Activated CD4-positive, alpha-beta T cell treated with anti-CD3 and anti-CD28 coated beads, Interleukin-2, amount 50 U/mL, for 24 hours (primary cell): Measurements from ENCODE around the gene SLTM.
"Not testable (repeated sequence)": the region's sequence is repeated elsewhere in the genome, so short reads cannot be mapped to it uniquely, and the experiment has no call there.

Experiments used
- DNase-seq, 2 donors: peaks; one replicate each; pipeline ENCODE4 v3.0.0-alpha.2; 2020; ENCODE audit warnings: low read depth in 1 of 2, low spot score in 1 of 2

SLTM gene

DNA sequence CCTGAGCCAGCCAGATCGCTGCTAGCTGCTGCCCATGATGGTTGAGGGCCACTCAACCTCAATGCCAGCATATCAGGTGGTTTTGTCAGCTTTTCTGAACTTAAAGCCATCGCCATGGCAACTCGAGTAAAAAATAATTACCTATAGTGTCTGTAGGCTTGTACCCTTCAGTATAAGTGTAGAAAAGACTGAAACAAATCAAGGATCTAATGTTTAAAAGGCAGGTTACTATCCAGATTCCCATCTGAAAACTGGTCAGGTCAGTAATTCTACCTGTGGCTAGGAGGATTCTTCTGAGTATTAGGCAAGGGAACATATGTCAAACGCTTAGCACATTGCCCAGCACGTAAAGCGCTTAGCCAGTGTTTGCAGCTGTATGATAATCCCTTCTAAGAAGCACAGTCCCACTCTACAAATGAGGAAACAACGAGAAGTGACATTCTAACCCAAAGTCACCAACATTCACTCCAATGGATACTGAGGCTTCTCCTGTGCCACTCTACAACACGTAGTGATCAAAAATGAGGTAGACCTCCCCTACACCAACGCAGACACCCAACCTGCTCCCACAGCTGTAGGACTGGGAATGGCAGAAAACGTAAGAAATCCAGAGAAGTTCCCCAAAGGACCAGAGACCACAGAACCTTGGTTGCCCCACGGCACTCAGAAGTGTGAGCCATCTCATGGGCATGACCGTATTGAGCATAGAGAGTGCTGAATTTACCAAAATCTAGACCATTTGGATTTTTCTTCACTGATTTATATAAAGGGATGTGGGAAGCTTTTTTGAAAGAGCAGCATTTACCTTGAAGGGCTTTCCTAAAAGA lies 55.3 kb downstream of the SLTM start:
- DNase-seq: no peak

- no peak for DNase-seq
Observed at GRCh38 chr15:58876306-58877106, 57.0 kb downstream of the SLTM start.

DNA sequence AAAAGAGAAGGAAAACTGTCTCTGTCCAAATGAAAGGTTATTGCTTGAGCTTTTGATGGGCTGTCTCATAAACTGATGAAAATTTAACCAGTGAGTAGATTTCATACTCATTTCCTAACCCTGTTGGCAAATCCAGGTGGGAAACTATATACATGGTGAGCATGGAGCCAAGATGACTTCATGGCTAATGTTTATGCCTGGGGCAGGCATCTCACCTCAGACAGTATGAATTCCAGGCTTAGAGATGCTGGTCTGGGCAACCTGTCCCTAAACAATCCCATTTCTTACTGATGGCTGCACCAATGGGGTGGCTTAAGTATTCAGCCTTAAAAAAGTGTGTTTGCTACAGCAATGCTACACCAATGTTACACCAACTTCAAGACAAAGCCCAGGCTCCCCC lies 58.1 kb downstream of the SLTM start:
- DNase-seq: no peak

- DNase-seq: no peak
Observed at GRCh38 chr15:58873267-58873666, 60.2 kb downstream of the SLTM start.

- no peak for DNase-seq
Observed at GRCh38 chr15:58870451-58870850, 63.0 kb downstream of the SLTM start.

DNA sequence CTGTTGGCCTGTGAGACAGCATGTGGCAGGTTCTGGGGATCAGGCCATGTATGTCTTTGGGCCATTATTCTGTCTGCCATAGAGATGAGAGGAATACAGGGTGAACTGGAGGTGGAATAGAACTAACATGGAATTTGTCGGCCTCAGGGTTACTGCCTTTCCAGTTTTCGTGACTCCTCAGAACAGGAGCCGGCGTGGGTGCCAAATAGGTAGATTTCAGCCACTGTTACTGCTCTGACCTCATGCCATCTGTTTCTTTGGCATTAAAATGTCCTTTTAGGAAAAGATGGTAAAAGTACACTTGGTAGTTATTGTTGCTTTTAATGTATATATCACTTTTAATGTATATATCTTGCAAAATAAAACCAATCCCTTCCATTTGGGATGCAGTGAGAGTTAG lies 65.6 kb downstream of the SLTM start:
- DNase-seq: no peak

DNA sequence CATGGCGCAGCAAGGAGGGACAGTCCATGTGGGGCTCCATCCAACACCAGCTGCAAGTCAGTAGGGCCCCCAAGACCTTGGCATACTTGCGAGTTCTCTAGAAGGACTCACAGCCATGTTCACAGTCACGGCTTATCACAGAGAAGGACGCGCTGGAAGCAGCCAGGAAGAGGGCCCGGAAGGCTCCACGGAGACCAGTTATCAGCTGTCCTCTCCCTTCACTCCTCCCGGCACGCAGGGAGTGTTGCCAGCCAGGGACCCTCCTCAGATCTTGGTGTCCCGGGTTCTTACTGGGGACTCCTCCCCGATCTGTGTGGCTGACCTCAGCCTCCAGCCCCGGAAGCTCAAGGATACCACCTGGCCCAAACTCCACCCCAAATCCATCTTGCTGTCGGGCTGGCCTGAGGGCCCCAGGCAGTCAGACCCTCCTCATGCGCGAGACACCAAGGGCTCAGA lies 68.0 kb downstream of the SLTM start:
- DNase-seq: no peak

DNA sequence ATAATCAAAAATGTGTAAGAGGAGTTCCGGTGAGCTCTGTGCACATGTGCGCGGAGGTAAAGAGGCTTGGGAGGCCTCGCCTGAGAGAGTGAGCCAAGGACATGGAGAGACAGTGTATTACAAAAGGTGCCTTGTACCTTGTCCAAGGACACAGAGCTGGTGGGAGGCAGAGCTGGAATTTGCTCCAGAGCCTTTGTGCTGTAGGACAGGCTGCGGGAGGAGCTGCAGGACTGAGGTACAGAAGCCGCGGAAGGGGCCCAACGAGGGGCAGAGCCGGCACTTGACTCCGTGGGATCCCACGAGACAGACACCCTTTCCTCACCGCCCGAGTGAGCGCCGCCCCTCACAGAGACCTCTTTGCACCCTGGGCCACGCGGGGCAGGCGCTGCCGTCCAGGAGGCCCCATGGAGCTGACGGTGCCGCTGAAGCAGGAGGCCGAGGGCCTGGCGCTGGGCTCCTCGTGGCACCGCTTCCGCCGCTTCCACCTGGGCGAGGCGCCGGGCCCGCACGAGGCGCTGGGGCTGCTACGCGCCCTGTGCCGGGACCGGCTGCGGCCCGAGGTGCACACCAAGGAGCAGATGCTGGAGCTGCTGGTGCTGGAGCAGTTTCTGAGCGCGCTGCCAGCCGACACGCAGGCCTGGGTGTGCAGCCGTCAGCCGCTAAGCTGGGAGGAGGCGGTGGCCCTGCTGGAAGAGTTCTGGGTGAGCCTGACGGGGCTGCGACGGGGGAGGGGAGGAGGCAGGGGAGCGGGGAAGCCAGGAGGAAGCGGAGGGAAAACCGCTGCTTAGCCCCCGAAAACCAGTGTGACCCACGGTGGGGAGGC lies 68.7 kb downstream of the SLTM start:
- DNase-seq: no peak

DNA sequence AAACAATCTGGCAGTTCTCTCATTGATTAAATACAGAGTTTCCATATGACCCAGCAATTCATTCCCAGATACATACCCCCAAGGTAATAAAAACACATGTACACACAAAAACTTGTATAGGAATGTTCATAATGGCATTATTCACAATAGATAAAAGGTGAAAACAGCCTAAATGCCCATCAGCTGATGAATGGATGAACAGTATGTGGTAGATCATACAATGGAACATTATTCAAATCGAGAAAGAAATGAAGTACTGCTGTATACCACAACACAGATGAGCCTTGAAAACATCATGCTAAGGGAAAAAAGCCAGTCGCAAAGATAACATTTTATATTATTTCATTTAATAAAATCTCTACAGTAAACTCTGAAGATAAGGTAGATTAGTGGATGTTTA lies 71.2 kb downstream of the SLTM start:
- DNase-seq: no peak

GRCh38 chr15:58856621-58857020 lies 76.9 kb downstream of the SLTM start:
- not testable (repeated sequence) for DNase-seq

- DNase-seq: no peak
Observed at GRCh38 chr15:58856086-58856485, 77.4 kb downstream of the SLTM start.

DNA sequence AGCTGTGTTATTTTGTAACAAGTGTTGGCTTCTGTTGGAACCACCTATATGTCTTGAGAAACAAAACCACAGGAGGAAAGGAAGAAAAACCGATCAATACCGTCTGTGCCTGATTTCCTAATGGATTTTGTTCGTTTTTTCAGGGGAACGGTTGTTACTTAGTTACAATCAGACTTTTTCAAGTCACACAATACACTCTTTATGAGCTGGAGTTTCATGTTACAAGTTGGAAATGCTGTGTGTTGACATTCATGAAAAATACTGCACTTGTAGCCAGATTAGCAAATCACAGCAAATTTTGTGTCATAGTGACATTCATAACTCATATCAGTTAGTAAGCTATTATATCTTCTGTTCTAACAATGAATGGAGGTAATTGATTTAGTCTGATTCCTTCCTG lies 78.9 kb downstream of the SLTM start:
- DNase-seq: no peak

- DNase-seq: no peak
Observed at GRCh38 chr15:58852347-58852746, 81.1 kb downstream of the SLTM start.

DNA sequence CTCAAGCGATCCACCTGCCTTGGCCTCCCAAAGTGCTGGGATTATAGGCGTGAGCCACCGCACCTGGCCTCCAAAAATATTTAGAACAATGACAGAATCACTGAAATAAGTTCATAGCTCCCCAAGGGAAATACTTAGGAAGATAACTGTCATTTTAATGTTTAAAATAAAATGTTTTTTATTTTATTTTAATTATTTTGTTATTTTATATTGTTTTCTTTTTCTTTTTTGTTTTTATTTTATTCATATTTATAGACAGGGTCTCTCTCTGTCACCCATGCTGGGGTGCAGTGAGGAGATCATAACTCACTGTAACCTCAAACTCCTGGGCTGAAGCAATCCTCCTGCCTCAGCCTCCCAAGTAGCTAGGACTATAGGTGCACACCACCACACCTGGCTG lies 82.3 kb downstream of the SLTM start:
- not testable (repeated sequence) for DNase-seq

- no peak for DNase-seq
Observed at GRCh38 chr15:58842713-58843396, 90.6 kb downstream of the SLTM start.

- no peak for DNase-seq
Observed at GRCh38 chr15:58840048-58840447, 93.4 kb downstream of the SLTM start.

DNA sequence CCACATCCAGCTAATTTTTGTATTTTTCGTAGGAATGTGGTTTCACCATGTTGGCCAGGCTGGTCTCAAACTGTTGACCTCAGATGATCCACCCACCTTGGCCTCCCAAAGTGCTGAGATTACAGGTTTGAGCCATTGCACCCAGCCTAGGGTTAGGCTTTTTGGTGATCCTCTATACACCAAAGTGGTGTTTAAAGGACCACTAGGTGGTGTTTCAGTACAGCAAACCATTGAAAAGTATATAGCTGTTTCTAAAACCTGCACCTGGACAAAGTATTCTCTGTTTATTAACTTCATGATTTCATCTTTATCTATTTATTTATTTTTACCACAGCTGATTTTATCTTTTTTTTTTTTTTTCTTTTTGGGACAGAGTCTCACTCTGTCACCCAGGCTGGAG lies 94.0 kb downstream of the SLTM start:
- DNase-seq: no peak

DNA sequence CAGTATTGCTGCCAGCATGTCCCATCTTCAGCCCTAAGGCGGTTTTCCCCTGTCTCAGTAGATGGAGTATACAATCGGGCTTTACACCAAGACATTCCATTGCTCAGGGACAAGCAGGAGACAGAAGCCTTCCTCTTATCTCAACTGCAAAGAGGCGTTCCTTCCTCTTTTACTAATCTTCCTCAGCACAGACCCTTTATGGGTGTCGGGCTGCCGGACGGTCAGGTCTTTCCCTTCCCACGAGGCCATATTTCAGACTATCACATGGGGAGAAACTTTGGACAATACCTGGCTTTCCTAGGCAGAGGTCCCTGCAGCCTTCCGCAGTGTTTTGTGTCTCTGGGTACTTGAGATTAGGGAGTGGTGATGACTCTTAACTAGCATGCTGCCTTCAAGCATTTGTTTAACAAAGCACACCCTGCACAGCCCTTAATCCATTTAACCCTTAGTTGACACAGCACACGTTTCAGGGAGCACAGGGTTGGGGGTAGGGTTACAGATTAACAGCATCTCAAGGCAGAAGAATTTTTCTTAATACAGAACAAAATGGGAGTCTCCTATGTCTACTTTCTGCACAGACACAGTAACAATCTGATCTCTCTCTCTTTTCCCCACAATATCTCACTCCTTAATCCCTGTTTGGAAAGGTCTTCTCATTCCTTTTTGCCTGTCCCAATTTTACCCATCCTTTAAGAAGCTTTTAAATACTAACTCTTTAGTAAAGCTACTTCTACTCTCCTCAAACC lies 99.6 kb downstream of the SLTM start:
- not testable (repeated sequence) for DNase-seq

DNA sequence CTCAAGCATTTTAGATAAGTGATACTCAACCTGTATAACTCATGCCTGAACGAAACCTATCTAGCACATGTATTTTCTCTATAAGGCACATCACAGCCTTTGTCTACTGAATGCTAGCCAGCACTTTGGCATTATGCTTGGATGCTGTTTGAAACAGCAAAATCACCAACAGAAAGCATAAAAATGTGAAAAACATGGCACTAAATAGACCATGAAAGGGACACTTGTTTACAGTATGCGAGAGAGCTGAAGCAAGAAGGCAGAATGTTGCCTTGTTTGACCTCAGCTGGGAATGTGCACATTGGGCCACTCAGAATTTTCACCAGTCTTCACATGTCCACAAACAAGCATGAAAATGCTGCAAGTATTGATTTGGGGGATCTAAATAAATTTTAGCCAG lies 102.9 kb downstream of the SLTM start:
- DNase-seq: no peak
